ENCODE data around the gene TSEN34.
"Not testable (repeated sequence)": the region's sequence is repeated elsewhere in the genome, so short reads cannot be mapped to it uniquely, and the experiment has no call there.

The TSEN34 gene

DNA sequence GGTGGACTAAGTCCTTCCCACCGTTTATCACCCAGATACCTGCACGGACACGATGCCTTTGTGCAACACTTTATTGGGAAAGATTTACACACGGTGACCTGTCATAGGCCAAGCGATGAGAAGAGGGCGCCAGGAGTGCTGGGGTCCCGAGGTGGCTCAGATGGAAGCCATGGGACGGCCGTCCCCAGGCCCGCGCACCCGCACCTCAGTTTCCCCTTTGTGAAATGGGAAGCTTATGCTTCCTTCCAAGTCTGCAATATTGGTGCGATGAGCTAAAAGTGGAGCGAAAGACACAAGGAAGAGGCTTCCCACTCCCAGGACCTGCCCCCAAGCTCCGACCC lies 17.8 kb upstream of the TSEN34 start:
- peaks cover 0 to 2% of the 10 kb centered on the region in 2 donors for H3K36me3 ChIP-seq (ENCODE audit: control insufficient read depth in 2 of 2, insufficient read depth in 2 of 2, low read length in 2 of 2)
- H3K9me3 ChIP-seq (ENCODE audit: control insufficient read depth in 2 of 2, low read length in 2 of 2), result no peaks in the 10 kb centered on the region
- H3K27me3 ChIP-seq (ENCODE audit: control insufficient read depth in 1 of 2, insufficient read depth in 2 of 2, low read length in 2 of 2), result peaks cover 6 to 8% of the 10 kb centered on the region in 2 donors
- peaks cover 2% of the 10 kb centered on the region for H3K4me1 ChIP-seq (ENCODE audit: control insufficient read depth, insufficient read depth, low read length)
- H3K27ac ChIP-seq (ENCODE audit: low read length), result no peak overlapping the region
- no peak overlapping the region for H3K4me3 ChIP-seq (ENCODE audit: low read length in 2 of 2)
- H3K9ac ChIP-seq (ENCODE audit: low read length in 2 of 2), result no peak overlapping the region

DNA sequence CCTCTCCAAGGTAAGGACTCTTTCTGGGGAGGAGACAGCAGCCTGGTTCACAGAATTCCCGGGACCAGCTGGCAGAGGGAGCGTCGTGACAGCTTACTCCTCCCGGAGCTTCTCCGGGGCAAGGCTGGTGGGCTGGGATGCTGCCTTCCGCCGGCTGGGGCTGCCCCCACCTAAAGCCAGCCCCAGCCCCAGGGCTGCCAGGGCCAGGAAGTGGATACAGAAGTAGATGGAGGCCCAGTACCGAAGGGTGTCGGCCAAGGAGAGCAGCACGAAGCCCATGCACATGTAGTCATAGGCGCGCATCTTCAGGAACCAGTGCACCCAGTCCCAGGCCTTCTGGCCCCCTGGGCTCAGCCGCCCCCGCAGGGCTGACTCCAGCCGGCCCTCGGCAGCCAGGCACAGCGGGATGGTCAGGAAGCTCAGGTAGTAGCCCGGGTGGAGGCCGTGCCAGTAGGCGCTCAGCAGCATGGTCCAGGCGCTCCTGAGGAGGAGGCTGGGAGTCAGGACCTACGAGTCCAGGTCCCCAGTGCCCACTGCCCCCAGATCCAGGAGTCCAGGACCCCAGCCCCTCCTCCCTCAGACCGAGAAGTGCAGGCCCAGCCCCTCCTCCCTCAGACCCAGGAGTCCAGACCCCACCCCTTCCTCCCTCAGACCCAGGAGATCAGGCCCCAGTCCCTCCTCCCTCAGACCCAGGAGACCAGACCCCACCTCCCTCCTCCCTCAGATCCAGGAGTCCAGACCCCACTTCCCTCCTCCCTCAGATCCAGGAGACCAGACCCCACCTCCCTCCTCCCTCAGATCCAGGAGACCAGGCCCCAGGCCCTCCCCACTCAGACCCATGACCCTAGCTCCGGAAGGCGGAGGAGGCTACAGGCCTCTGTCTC lies 16.9 kb upstream of the TSEN34 start:
- H3K4me1 ChIP-seq (ENCODE audit: control insufficient read depth, insufficient read depth, low read length), result no peaks in the 10 kb centered on the region
- peaks cover 6 to 8% of the 10 kb centered on the region in 2 donors for H3K27me3 ChIP-seq (ENCODE audit: control insufficient read depth in 1 of 2, insufficient read depth in 2 of 2, low read length in 2 of 2)
- no peak overlapping the region for H3K4me3 ChIP-seq (ENCODE audit: low read length in 2 of 2)
- no peak overlapping the region for H3K9ac ChIP-seq (ENCODE audit: low read length in 2 of 2)
- H3K36me3 ChIP-seq (ENCODE audit: control insufficient read depth in 2 of 2, insufficient read depth in 2 of 2, low read length in 2 of 2), result peaks cover 0 to 2% of the 10 kb centered on the region in 2 donors
- no peak overlapping the region for H3K27ac ChIP-seq (ENCODE audit: low read length)
- no peaks in the 10 kb centered on the region for H3K9me3 ChIP-seq (ENCODE audit: control insufficient read depth in 2 of 2, low read length in 2 of 2)

DNA sequence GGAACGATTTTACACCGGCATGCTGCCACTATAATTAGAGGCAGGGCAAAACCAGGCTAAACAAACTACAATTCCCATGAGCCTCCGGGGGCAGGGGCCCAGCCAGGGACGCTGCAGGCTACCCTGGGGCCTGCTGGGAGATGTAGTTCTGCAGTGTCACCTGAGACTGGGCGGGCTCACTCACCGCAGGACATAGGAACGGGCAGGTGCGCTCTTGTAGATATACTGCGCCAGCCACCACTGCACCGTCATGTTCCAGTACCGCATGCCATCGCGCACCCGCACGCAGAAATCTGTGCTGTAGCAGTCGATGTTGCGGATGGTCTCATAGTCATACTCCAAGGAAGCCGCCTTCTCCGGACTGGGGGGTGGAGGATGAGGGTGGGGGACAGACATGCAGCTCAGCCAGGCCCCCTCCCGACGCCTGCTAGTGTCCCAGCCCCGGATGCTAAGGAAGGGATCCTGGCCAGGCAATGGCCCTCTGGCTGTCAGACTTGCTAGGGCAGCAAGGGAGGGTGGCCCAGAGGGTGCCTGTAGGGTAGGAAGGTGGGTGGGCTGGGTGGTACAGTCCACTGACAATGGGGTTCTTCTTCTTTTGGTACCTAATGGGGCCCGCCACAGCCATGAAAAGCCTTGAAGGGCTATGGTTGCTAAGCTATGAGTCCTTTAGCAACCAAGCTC lies 12.4 kb upstream of the TSEN34 start:
- H3K36me3 ChIP-seq (ENCODE audit: control insufficient read depth in 2 of 2, insufficient read depth in 2 of 2, low read length in 2 of 2), result peaks cover 0 to 10% of the 10 kb centered on the region in 2 donors
- H3K4me3 ChIP-seq (ENCODE audit: low read length in 2 of 2), result no peak overlapping the region
- H3K27me3 ChIP-seq (ENCODE audit: control insufficient read depth in 1 of 2, insufficient read depth in 2 of 2, low read length in 2 of 2), result peaks cover 0 to 2% of the 10 kb centered on the region in 2 donors
- H3K9ac ChIP-seq (ENCODE audit: low read length in 2 of 2), result no peak overlapping the region
- no peak overlapping the region for H3K27ac ChIP-seq (ENCODE audit: low read length)
- H3K9me3 ChIP-seq (ENCODE audit: control insufficient read depth in 2 of 2, low read length in 2 of 2), result no peaks in the 10 kb centered on the region
- H3K4me1 ChIP-seq (ENCODE audit: control insufficient read depth, insufficient read depth, low read length), result no peaks in the 10 kb centered on the region

DNA sequence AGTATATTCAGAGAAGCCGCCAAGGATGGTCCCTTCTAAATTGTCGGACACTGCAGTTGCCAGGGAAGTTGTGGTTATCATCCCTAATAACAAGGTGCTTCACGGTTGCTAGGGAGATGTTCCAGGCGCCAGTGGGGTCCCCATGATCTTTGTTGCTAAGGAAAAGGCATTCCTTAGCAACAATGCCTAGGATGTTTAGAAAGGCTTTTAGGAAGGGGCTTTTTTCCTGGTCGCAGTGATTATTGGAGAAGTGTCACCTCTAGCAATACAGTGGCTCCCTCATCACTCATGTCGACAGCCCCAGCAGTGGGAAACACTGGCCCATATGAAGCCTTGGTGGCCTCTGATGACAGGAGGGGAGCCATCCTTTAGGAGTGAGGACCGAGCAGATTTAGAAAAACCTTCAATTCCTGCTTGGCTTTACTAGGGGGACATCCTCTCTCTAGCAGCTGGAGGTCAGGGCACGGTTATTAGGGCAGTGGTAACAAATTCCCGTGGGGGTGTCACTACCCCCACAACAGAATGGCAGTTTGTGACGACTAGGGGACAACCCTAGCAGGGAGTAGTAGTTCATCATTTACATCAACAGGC lies 11.8 kb upstream of the TSEN34 start:
- no peak overlapping the region for H3K27ac ChIP-seq (ENCODE audit: low read length)
- H3K27me3 ChIP-seq (ENCODE audit: control insufficient read depth in 1 of 2, insufficient read depth in 2 of 2, low read length in 2 of 2), result no peaks in the 10 kb centered on the region
- H3K36me3 ChIP-seq (ENCODE audit: control insufficient read depth in 2 of 2, insufficient read depth in 2 of 2, low read length in 2 of 2), result peaks cover 0 to 10% of the 10 kb centered on the region in 2 donors
- no peaks in the 10 kb centered on the region for H3K4me1 ChIP-seq (ENCODE audit: control insufficient read depth, insufficient read depth, low read length)
- H3K9ac ChIP-seq (ENCODE audit: low read length in 2 of 2), result no peak overlapping the region
- H3K9me3 ChIP-seq (ENCODE audit: control insufficient read depth in 2 of 2, low read length in 2 of 2), result no peaks in the 10 kb centered on the region
- no peak overlapping the region for H3K4me3 ChIP-seq (ENCODE audit: low read length in 2 of 2)

DNA sequence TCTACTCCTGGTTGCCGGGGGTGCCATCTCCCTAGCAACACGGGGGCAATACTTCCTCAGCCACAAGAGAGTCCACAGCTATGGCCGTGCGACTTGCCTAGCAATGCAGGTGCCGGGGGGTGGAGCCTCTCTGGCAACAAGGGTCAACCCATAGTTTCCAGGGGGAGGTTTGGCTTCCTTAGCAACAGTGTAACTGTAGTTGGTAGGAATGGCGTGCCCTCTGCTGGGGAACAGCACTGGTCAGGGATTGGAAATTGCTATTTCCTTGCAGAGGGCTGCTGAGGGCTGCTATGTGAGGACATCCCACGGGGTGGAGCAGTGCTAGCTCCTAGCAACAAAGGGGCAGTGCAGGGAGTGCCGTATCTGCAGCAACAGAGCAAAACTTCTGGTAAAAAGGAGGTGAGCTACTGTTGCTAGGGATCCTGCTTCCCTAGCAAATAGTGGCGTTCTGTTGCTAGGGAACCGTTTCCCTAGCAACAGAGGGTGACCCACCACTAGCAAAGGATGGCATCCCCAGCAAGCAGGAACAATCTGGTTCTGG lies 11.1 kb upstream of the TSEN34 start:
- Histone ChIP-seq H3K9me3 (ENCODE audit: control insufficient read depth in 2 of 2, low read length in 2 of 2) (no peaks in the 10 kb centered on the region), H3K27me3 (ENCODE audit: control insufficient read depth in 1 of 2, insufficient read depth in 2 of 2, low read length in 2 of 2) (no peaks in the 10 kb centered on the region), H3K36me3 (ENCODE audit: control insufficient read depth in 2 of 2, insufficient read depth in 2 of 2, low read length in 2 of 2) (peaks cover 0 to 10% of the 10 kb centered on the region in 2 donors), H3K27ac (ENCODE audit: low read length) (no peak overlapping the region), H3K4me3 (ENCODE audit: low read length in 2 of 2) (no peak overlapping the region), H3K4me1 (ENCODE audit: control insufficient read depth, insufficient read depth, low read length) (no peaks in the 10 kb centered on the region), H3K9ac (ENCODE audit: low read length in 2 of 2) (no peak overlapping the region)

DNA sequence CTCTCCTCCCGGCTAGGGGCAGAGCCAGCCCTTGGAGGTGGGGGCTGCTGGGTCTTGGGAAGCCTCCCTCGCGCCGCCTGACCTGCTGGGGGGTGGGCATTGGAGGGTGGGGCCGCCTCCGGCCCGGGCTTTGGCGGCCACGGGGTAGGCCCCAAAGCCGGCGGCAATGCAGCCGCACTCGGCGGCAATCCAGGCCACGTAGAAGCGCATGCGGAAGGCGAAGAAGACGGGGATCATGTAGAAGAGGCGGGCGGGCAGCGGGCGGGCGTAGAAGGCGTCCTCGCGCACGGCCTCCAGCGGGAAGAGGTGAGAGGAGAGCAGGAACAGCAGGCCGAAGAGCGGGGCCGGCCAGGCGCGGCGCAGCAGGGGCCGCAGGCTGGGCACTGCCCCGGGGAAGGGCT lies 10.4 kb upstream of the TSEN34 start:
- H3K9me3 ChIP-seq (ENCODE audit: control insufficient read depth in 2 of 2, low read length in 2 of 2), result no peaks in the 10 kb centered on the region
- H3K36me3 ChIP-seq (ENCODE audit: control insufficient read depth in 2 of 2, insufficient read depth in 2 of 2, low read length in 2 of 2), result peaks cover 0 to 10% of the 10 kb centered on the region in 2 donors
- H3K4me3 ChIP-seq (ENCODE audit: low read length in 2 of 2), result no peak overlapping the region
- no peak overlapping the region for H3K27ac ChIP-seq (ENCODE audit: low read length)
- H3K27me3 ChIP-seq (ENCODE audit: control insufficient read depth in 1 of 2, insufficient read depth in 2 of 2, low read length in 2 of 2), result no peaks in the 10 kb centered on the region
- H3K9ac ChIP-seq (ENCODE audit: low read length in 2 of 2), result no peak overlapping the region
- no peaks in the 10 kb centered on the region for H3K4me1 ChIP-seq (ENCODE audit: control insufficient read depth, insufficient read depth, low read length)

DNA sequence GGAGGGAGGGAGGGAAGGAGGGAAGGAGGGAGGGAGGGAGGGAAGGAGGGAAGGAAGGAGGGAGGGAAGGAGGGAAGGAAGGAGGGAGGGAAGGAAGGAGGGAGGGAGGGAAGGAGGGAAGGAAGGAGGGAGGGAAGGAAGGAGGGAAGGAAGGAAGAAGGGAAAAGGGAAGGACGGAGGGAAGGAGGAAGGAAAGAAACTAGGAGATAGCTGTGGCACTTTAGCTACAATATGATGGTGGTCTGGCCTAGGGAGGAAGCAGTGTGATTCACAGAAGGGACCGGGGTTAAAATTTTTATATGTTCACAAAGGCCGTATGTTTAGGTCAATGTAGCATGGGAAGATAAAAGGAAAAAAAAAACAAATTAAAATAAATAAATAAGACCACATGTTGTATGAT lies 9.2 kb upstream of the TSEN34 start:
- not testable (repeated sequence) for H3K27me3 ChIP-seq (ENCODE audit: control insufficient read depth in 1 of 2, insufficient read depth in 2 of 2, low read length in 2 of 2); H3K9ac ChIP-seq (ENCODE audit: low read length in 2 of 2); H3K27ac ChIP-seq (ENCODE audit: low read length); H3K4me3 ChIP-seq (ENCODE audit: low read length in 2 of 2); H3K9me3 ChIP-seq (ENCODE audit: control insufficient read depth in 2 of 2, low read length in 2 of 2); H3K4me1 ChIP-seq (ENCODE audit: control insufficient read depth, insufficient read depth, low read length)
- peaks cover 0 to 11% of the 10 kb centered on the region in 2 donors for H3K36me3 ChIP-seq (ENCODE audit: control insufficient read depth in 2 of 2, insufficient read depth in 2 of 2, low read length in 2 of 2)

DNA sequence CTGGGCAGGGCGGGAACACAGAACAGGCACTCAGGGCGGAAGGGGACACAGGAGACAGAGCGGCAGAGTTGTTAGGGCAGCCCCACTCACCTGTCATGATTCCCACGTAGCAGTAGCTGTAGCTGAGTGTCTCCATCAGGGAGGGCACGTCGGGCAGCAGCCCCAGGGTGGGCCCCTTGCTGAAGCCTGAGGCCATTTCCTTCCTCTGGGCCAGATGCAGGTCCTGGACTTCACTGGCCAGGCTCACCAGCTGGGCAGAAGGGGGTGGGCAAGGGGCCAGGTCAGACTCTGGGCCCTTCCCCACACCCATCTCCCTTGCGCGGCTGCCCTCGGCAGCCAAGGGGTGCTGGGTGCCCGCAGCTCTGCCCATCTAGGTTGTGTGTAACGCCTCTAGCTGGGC lies 7.7 kb upstream of the TSEN34 start:
- Histone ChIP-seq H3K9ac (ENCODE audit: low read length in 2 of 2) (no peak overlapping the region), H3K4me1 (ENCODE audit: control insufficient read depth, insufficient read depth, low read length) (peaks cover 5% of the 10 kb centered on the region), H3K36me3 (ENCODE audit: control insufficient read depth in 2 of 2, insufficient read depth in 2 of 2, low read length in 2 of 2) (peaks cover 0 to 11% of the 10 kb centered on the region in 2 donors), H3K9me3 (ENCODE audit: control insufficient read depth in 2 of 2, low read length in 2 of 2) (no peaks in the 10 kb centered on the region), H3K27me3 (ENCODE audit: control insufficient read depth in 1 of 2, insufficient read depth in 2 of 2, low read length in 2 of 2) (no peaks in the 10 kb centered on the region), H3K4me3 (ENCODE audit: low read length in 2 of 2) (no peak overlapping the region), H3K27ac (ENCODE audit: low read length) (no peak overlapping the region)

DNA sequence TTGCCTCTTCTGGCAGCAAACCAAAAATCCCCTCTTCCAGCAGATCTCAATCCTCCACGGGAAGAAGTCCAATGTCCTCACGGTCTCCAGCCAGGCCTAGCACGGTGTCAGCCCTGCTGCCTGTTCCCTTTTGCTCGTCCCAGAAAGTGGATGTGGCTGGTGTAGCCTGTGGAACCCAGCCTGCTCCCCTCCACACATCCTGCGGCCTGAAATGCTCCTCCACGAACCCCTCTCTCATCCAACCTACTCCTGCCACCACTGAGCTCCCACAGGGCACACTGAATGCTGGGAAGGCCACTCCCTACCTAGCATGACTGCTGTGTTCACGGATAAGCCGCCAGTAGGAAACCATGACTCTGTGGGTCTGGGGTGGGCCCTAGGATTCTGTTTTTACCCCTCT lies 4.8 kb upstream of the TSEN34 start:
- Histone ChIP-seq H3K9me3 (ENCODE audit: control insufficient read depth in 2 of 2, low read length in 2 of 2) (no peaks in the 10 kb centered on the region), H3K36me3 (ENCODE audit: control insufficient read depth in 2 of 2, insufficient read depth in 2 of 2, low read length in 2 of 2) (peaks cover 0 to 8% of the 10 kb centered on the region in 2 donors), H3K4me1 (ENCODE audit: control insufficient read depth, insufficient read depth, low read length) (peaks cover 12% of the 10 kb centered on the region), H3K4me3 (ENCODE audit: low read length in 2 of 2) (no peak overlapping the region), H3K9ac (ENCODE audit: low read length in 2 of 2) (no peak overlapping the region), H3K27me3 (ENCODE audit: control insufficient read depth in 1 of 2, insufficient read depth in 2 of 2, low read length in 2 of 2) (no peaks in the 10 kb centered on the region), H3K27ac (ENCODE audit: low read length) (no peak overlapping the region)

DNA sequence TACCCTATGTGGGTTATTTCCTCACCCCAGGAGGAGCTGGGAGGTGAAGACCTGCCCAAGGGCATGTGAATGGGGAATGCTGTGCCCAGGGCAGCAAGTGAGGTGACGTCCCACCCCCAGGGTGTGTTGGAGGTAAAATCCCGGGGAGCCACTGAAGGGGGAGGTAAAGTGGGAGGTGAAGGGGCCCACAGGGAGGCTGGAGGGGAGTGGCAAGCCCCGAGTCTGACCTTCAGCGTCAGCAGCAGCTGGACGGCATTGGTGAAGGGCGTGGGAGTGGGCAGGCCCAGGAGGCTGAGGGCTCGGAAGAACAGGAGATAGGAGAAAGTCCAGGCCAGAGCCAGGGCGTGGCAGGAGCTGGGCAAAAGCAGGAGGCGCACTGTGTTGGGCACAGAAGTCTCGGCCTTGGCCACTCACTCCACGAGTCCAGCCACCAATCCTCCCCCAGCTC lies 4.2 kb upstream of the TSEN34 start:
- Histone ChIP-seq H3K36me3 (ENCODE audit: control insufficient read depth in 2 of 2, insufficient read depth in 2 of 2, low read length in 2 of 2) (peaks cover 0 to 8% of the 10 kb centered on the region in 2 donors), H3K4me3 (ENCODE audit: low read length in 2 of 2) (no peak overlapping the region), H3K9me3 (ENCODE audit: control insufficient read depth in 2 of 2, low read length in 2 of 2) (no peaks in the 10 kb centered on the region), H3K27me3 (ENCODE audit: control insufficient read depth in 1 of 2, insufficient read depth in 2 of 2, low read length in 2 of 2) (no peaks in the 10 kb centered on the region), H3K4me1 (ENCODE audit: control insufficient read depth, insufficient read depth, low read length) (peaks cover 18% of the 10 kb centered on the region), H3K9ac (ENCODE audit: low read length in 2 of 2) (peak overlapping the region in 1 of 2 donors; percentile 13), H3K27ac (ENCODE audit: low read length) (no peak overlapping the region)

All from stomach smooth muscle (tissue), 2 donors.